HG02642 (cell line): ENCODE results near the gene SSBP4.

ENCODE experiments used
- ATAC-seq: cut with Tn5 transposase; IDR thresholded peaks from one replicate; pipeline ENCODE4 v1.9.1; 2021; ENCODE audit warnings: mild to moderate bottlenecking; ENCODE audit not compliant: unreplicated experiment, poor library complexity

SSBP4 gene

DNA sequence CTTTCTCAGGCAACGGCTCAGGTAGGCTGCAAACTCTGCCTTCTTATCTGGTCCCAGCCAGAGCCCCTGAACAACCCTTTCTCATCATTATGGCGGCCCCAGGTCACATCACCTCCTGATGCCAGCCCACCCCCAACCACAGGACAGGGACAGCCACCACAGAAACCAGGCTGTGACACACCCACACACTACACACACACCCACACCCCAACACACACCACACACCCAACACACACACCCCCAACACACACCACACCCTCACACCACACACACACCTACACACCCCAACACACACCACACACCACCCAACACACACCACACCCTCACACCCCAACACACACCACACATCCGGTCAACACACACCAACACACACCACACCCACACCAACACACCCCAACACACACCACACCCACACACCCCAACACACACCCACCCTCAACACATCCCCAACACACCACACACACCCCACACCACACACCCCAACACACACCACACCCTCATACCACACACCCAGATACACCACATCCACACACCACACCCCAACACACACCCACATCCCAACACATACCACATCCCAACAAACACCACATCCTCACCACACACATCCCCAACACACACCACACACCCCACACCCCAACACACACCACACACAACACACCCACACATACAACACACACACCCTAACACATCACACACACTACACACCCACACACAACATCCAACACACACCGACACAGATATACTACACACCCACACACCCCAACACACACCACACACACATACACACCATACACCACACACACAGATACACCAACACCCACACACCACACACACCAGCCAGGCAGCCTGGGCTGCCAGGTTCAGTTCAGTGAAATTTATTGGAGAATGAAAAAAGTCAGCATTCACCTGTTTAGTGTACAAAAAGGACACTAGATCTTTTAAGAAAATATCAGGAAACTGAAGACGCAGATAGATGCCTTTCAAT lies 22.9 kb downstream of the SSBP4 start:
- ATAC-seq, result no peak

- no peak for ATAC-seq
These were observed 23.7 kb downstream of the SSBP4 start for GRCh38 chr19:18442941-18443340.

GRCh38 chr19:18443406-18443805 lies 24.2 kb downstream of the SSBP4 start:
- no peak for ATAC-seq

GRCh38 chr19:18443831-18444230 lies 24.6 kb downstream of the SSBP4 start:
- ATAC-seq, result no peak

DNA sequence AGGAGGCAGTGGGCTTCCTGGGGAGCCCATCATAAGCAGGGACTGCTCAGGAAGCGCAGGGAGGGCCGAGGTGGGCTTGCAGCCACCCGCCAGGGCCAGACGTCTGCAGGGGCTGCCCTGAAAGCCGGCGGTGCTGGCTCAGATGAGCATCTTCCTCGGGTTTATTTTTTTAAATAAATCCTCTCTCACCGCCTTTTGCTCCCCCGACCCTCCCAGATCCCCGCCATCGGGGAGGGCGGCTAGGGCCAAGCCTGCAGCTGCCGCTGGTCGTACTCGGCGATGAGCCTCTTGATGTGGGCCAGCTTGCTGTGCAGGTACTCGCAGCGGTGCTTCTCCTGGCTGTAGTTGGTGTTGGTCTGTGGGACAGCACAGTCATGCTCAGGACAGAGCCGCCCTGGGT lies 25.3 kb downstream of the SSBP4 start:
- ATAC-seq, result no peak

DNA sequence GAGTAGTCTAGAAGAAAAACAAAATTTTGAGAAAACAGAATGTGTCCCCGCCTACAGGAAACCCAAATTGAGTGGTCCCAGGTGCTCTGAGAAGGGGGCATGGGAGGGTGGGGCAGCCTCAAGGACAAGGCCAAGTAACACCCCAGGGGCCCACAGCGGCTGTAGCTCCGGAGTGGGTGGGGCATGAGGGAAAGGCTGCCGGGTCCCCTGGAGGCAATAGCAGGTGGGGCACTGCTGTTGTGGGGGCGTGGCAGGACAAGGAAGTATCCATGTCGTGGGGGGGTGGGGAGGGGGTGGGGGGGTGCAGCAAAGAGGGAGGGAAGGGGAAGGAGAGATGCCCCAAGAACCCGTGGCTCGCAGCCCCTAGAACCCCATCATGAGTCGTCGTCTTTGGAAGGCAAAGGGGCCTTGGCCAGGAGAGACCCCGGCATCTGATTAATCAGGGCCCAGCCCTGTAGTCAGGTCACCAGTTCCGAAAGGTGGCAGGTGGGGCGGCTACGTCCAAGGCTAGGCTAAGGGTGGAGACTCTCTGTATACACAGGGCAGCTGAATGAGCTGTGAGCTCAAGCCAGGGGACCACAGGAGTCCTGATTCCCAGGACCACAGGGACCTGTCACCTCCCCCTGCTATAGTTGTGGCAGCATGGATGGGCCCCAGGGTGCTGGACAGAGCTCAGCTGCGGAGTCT lies 26.2 kb downstream of the SSBP4 start:
- ATAC-seq, result no peak

- no peak for ATAC-seq
These were observed 27.1 kb downstream of the SSBP4 start for GRCh38 chr19:18446145-18446810.

DNA sequence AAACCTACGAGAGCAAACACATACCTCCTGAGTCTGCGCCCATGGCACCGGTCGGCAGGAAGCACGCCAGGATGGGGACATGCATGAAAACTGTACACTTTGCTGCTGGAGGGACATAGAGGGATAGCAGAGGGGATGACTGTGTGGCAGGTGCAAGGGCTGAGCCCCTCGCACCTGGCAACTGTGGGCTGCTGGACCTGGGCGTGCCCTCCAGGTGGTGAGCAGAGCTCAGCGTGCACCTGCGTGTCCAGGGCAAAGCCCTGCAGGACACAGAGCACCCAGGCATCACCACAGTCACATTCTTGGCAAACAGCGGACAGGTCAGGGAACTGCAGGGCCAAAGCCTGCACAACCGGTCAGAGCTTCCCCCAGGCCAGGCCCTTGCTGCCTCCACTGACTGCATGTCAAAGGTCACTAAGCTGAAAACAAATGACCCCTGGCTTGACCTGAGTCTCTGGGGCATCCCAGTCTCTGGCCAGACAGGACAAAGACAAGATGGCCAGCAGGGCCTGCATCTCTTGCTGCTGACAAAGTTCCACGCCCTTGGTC lies 27.7 kb downstream of the SSBP4 start:
- no peak for ATAC-seq

GRCh38 chr19:18449552-18449951 lies 30.4 kb downstream of the SSBP4 start:
- ATAC-seq, result no peak

- no peak for ATAC-seq
These were observed 31.1 kb downstream of the SSBP4 start for GRCh38 chr19:18450021-18450930.

DNA sequence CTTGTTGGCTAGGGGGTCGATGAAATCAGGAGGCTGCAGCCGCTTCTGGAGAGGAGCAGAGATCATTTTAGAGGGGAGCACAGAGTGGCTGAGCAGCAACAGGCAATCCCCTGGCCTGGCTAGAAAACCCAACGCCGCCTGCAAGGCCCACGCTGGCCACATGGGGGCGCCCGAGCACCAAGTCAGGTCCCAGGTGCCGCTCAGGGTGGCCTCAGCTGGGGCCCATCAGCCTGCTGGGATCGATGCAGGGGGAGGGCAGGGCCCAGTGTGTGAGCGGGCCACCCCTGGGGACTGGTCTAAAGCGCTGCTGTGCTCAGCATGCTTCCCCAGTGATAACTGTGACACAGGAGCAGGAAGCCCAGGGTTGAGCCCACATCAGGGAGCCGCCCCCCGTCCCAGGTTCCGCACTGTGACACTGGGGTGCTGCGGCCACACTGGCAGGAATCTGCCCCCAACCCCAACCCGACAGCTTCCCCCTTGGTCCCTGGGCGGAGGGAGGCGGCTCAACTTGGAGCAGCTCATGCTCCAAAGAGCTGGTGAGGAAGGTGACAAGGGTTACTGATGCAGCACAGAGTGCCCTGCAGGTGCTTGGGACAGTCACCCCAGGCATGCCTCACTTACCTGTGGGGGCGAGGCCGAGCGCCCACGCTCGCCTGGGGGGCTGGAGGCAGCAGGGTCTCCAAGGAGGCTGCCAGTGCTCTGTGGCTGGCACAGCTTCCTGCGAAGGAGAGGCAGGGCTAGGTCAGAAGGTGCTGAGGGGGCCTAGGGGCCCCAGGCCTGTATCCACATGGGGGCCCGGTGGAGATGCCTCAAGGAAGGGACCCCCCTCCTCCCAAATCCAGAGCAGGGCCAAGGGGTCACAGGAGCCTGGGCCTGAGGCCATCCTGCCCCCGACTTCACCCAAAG lies 32.0 kb downstream of the SSBP4 start:
- peak; percentile 56 for ATAC-seq

DNA sequence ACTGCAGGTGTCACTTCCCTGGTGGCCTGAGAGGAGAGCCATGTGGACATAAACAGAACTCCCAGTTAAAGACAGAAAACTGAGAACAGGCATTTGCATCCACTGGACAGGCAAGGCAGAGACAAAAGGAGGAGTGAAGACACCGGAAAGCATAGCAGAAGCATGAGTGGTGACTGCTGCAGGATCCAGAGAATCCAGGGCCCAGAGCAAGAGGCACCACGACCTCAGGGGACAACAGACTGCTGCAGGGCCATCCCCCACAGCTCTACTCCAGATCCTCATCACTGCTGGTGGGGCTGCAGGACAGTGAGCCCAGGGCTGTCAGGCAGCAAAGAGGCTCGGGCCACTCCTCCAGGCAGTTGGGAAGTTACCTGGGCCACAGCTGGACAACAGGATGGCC lies 33.2 kb downstream of the SSBP4 start:
- ATAC-seq, result no peak

DNA sequence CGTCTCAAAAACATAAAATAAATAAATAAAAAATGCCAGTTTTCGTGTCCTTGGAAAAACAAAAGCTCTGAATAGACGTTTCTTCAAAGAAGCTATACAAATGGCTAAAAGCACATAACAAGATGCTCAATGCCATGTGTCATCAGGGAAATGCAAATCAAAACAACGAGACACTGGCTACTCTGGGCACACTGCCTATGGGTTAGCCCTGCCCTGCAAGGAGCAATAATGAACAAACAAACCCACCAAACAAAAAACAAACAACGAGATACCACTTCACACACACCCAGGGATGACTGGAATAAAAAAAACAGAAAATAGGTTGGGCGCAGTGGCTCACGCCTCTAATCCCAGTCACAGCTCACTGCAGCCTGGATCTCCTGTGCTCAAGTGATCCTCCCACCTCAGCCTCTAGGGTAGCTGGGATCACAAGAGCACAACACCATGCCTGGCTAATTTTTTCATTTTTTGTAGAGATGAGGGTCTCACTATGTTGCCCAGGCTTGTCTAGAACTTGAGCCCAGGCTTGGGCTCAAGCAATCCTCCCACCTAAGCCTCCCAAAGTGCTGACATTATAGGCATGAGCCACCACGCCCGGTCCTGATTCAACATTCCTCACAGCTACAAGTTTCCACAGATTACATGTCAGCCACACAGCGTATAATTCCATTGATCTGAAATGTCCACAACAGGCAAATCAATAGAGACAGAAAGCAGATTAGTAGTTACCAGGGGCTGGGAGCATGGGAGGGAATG lies 34.2 kb downstream of the SSBP4 start:
- no peak for ATAC-seq

GRCh38 chr19:18456279-18456678 lies 37.1 kb downstream of the SSBP4 start:
- ATAC-seq, result no peak

DNA sequence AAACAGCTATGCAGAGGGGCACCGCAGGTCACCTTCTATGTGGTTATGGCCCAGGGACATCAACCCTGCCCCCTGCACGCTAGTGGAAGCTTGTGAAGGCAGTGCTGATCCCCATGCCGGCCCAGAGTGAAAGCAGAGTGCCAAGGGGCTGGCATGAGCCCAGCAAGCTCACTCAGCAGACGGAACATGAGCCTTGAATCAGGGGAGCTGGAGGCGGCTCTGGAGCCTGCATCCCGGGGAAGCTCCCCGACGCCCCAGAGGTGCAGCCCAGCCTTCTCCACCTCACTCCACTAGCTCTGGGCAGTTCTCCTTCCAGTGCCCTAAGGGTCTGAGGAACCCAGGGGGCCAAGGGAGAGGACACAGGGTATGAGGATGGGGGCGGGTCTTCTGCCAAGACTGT lies 37.8 kb downstream of the SSBP4 start:
- ATAC-seq, result no peak

DNA sequence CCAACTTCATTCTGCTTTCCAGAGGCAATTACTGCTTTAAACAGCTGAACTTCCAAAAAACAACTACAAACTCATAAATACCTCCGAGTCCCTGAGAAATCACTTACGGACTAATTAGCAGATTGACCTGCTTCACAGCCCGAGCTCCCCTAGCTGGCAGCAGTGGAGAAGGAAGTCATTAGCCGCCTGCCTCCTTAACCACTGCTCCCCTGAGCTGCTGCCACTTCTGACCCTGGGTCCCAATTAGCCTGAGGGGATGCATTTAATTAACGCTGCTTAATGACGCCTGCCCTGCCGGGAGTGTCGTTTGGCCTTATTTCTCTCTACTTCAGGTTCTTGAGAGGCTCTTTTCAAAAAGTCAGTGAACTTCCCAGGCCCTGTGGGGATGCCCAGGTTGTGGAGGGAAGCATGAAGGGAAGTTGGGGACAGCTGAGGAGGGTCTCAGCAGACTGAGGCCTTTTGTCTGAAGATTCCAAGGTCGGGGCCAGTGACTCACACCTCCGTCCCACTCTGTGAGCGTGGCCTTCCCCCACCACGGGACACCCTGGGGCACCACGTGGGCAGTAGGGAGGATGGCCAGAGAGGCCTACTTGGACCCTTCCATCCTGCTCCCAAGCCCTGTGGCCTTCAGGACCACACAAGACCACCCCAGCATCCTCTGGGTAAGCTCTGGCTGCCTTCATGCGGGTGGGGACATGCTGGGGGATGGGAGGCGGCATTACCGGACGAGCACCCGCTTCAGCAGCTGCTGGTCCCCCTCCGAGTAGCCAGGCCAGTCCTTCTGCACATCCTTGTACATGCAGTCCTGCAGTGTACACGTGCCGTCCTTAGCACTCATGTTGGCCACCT lies 38.5 kb downstream of the SSBP4 start:
- no peak for ATAC-seq

DNA sequence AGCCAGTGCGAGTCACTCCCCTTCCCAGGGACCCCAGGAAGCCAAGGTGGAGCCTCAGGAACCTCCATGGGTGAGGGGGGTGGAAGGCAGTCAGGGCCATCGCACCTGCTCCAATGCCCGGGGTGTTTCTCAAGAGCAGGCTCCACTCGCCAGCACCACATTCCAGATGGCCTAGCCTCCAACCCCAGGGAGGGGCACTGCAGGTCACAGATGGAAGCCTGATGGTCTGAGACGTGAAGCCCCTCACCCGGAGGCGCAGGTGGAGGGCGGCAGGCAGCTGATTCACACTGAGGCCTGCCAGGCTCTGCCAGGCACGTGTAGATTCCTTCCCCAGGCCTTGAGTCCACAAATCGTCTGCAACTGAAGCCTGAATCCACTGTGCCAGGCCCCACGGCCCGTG lies 41.7 kb downstream of the SSBP4 start:
- ATAC-seq, result no peak
